A204.1 (cell line): ENCODE data around the gene ZBTB2.
"Not testable (repeated sequence)": the region's sequence is repeated elsewhere in the genome, so short reads cannot be mapped to it uniquely, and the experiment has no call there.

Source experiments
- FAIRE-seq: peaks from 2 replicates; lab custom pipeline; 2012; peaks lifted over from hg19 to GRCh38; lab: Jason Lieb, UNC

The ZBTB2 gene

GRCh38 chr6:151370509-151371078, 20.8 kb downstream of the ZBTB2 start:
- FAIRE-seq = no peak

- FAIRE-seq = no peak
These were observed 26.1 kb downstream of the ZBTB2 start for GRCh38 chr6:151365233-151365632.

GRCh38 chr6:151359486-151359885, 31.9 kb downstream of the ZBTB2 start:
- no peak for FAIRE-seq

- FAIRE-seq = no peak
These were observed 32.9 kb downstream of the ZBTB2 start for GRCh38 chr6:151358475-151358874.

- FAIRE-seq = no peak
These were observed 33.5 kb downstream of the ZBTB2 start for GRCh38 chr6:151357758-151358436.

GRCh38 chr6:151356983-151357382, 34.4 kb downstream of the ZBTB2 start:
- not testable (repeated sequence) for FAIRE-seq

- no peak for FAIRE-seq
These were observed 37.6 kb downstream of the ZBTB2 start for GRCh38 chr6:151353795-151354194.

GRCh38 chr6:151352410-151353396, 38.7 kb downstream of the ZBTB2 start:
- FAIRE-seq = no peak

GRCh38 chr6:151351731-151352130, 39.6 kb downstream of the ZBTB2 start:
- FAIRE-seq = no peak

- FAIRE-seq = no peak
These were observed 40.1 kb downstream of the ZBTB2 start for GRCh38 chr6:151351146-151351700.

- no peak for FAIRE-seq
These were observed 40.8 kb downstream of the ZBTB2 start for GRCh38 chr6:151350442-151351145.

- FAIRE-seq = no peak
These were observed 41.6 kb downstream of the ZBTB2 start for GRCh38 chr6:151349651-151350270.

GRCh38 chr6:151342750-151343149, 48.6 kb downstream of the ZBTB2 start:
- FAIRE-seq = not testable (repeated sequence)

- FAIRE-seq = no peak
These were observed 49.7 kb downstream of the ZBTB2 start for GRCh38 chr6:151341476-151342195.

GRCh38 chr6:151340219-151340978, 51.0 kb downstream of the ZBTB2 start:
- no peak for FAIRE-seq

GRCh38 chr6:151339369-151339768, 52.0 kb downstream of the ZBTB2 start:
- no peak for FAIRE-seq

GRCh38 chr6:151338651-151339200, 52.6 kb downstream of the ZBTB2 start:
- FAIRE-seq = no peak

- FAIRE-seq = no peak
These were observed 55.4 kb downstream of the ZBTB2 start for GRCh38 chr6:151335930-151336329.

- FAIRE-seq = no peak
These were observed 61.1 kb downstream of the ZBTB2 start for GRCh38 chr6:151330130-151330696.
